GM18511 (cell line): ENCODE data around the gene PSMB7.

Experiments
- ATAC-seq: cut with Tn5 transposase; IDR thresholded peaks from one replicate; pipeline ENCODE4 v1.9.1; 2021; ENCODE audit warnings: mild to moderate bottlenecking, moderate library complexity; ENCODE audit not compliant: unreplicated experiment

PSMB7 gene

GRCh38 chr9:124411514-124412227 lies 3.6 kb downstream of the PSMB7 start:
- ATAC-seq = no peak

GRCh38 chr9:124410321-124410913 lies 4.8 kb downstream of the PSMB7 start:
- no peak for ATAC-seq

- no peak for ATAC-seq
Observed at GRCh38 chr9:124409410-124409809, 5.8 kb downstream of the PSMB7 start.

GRCh38 chr9:124403246-124403645 lies 12.0 kb downstream of the PSMB7 start:
- no peak for ATAC-seq

GRCh38 chr9:124399968-124400940 lies 15.0 kb downstream of the PSMB7 start:
- ATAC-seq = no peak

GRCh38 chr9:124399323-124399967 lies 15.8 kb downstream of the PSMB7 start:
- no peak for ATAC-seq

GRCh38 chr9:124398191-124398935 lies 16.9 kb downstream of the PSMB7 start:
- no peak for ATAC-seq

GRCh38 chr9:124395826-124396225 lies 19.4 kb downstream of the PSMB7 start:
- no peak for ATAC-seq

GRCh38 chr9:124394596-124394995 lies 20.6 kb downstream of the PSMB7 start:
- no peak for ATAC-seq

- ATAC-seq = no peak
Observed at GRCh38 chr9:124394167-124394566, 21.1 kb downstream of the PSMB7 start.

- no peak for ATAC-seq
Observed at GRCh38 chr9:124392871-124393460, 22.3 kb downstream of the PSMB7 start.

GRCh38 chr9:124392254-124392870 lies 22.9 kb downstream of the PSMB7 start:
- ATAC-seq = no peak

- ATAC-seq = no peak
Observed at GRCh38 chr9:124390794-124391658, 24.2 kb downstream of the PSMB7 start.

- ATAC-seq = no peak
Observed at GRCh38 chr9:124389146-124389939, 25.9 kb downstream of the PSMB7 start.

GRCh38 chr9:124388275-124389048 lies 26.8 kb downstream of the PSMB7 start:
- ATAC-seq = no peak

- ATAC-seq = no peak
Observed at GRCh38 chr9:124386201-124386600, 29.0 kb downstream of the PSMB7 start.

- ATAC-seq = no peak
Observed at GRCh38 chr9:124385623-124386022, 29.6 kb downstream of the PSMB7 start.
